Measurements from ENCODE around the gene MAST4. TPM values are rescaled to one million over a fixed set of nuclear protein-coding genes. Genes with fewer than 3 reads are reported as not detected.

The MAST4 gene
- total RNA-seq, 1 donor from 2014 or later: 56.9 TPM

- no peak for TF ChIP-seq CTCF (IDR thresholded peaks at IDR 0.05)
- H3K4me1 ChIP-seq: peaks cover 40% of the 10 kb centered on the region
- peak in 1 of 2 donors; percentile 38 for ATAC-seq
Measured at GRCh38 chr5:67045816-67046740, 449.9 kb downstream of the MAST4 start.

DNA sequence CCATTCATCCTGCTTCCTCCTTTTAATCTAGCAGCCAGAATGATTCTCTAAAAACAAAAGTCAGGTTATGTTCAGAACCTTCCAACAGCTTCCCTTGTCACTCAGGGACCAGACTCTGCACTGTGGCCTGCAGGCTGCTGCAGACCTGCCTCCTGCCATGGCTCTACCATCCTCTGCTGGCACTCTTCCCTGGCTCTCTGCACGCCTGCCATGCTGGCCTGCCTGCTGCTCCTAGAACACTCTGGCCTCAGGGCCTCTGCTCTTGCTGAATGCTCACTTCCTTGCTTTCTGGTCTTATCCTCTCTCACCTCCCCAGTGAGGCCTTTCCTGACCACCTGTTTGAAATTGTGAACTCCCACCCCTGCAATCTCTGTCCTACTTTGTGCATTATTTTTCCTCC, 451.0 kb downstream of the MAST4 start:
- DNase-seq (no peak), ATAC-seq (peak; percentile 45 to 47)
- Histone ChIP-seq H3K27me3 (ENCODE audit: low read depth) (no peaks in the 10 kb centered on the region), H3K36me3 (no peaks in the 10 kb centered on the region), H3K9me3 (no peaks in the 10 kb centered on the region), H3K4me1 (peaks cover 37% of the 10 kb centered on the region), H3K27ac (no peak overlapping the region), H3K4me3 (no peak overlapping the region)
- no peak for TF ChIP-seq CTCF (IDR thresholded peaks at IDR 0.05)
- intact Hi-C loops (cut with DNase I): no loop called here

More at GRCh38 chr5:67045816-67046740, 449.9 kb downstream of the MAST4 start:
- DNase-seq: no peak
- no peaks in the 10 kb centered on the region for H3K9me3 ChIP-seq
- H3K4me3 ChIP-seq: no peak overlapping the region
- H3K27me3 ChIP-seq (ENCODE audit: low read depth): no peaks in the 10 kb centered on the region
- H3K27ac ChIP-seq: no peak overlapping the region
- H3K36me3 ChIP-seq: no peaks in the 10 kb centered on the region
- intact Hi-C loops (cut with DNase I): no loop called here

- Histone ChIP-seq H3K27ac (no peak overlapping the region), H3K4me1 (peaks cover 34% of the 10 kb centered on the region), H3K9me3 (no peaks in the 10 kb centered on the region), H3K36me3 (no peaks in the 10 kb centered on the region), H3K27me3 (ENCODE audit: low read depth) (no peaks in the 10 kb centered on the region), H3K4me3 (no peak overlapping the region)
- ATAC-seq (no peak), DNase-seq (no peak)
- intact Hi-C loops (cut with DNase I): no loop called here
- TF ChIP-seq CTCF (IDR thresholded peaks at IDR 0.05): no peak
Measured at GRCh38 chr5:67047616-67048015, 451.4 kb downstream of the MAST4 start.

DNA sequence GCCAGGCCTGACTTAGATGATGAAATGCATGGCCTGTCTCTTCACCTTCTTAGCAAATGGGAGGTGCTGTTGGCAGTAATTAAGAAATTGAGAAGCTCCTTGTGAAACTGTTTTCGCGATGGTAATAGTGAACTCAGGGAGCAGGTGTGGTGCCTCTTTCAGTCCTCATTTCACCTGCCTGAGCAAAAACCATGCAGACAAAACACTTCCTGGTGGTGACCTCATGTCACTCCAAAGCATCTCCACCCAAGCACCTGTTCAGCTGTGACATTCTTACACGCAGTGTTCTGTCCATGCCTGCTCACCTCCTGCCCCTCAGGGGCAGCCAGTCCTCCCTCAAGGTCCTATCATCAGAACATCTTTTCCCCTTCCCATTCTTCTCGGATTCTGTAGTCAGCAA, 453.9 kb downstream of the MAST4 start:
- DNase-seq (no peak), ATAC-seq (peak in 1 of 2 donors; percentile 18)
- Histone ChIP-seq H3K27ac (peak overlapping the region; percentile 34), H3K36me3 (no peaks in the 10 kb centered on the region), H3K9me3 (no peaks in the 10 kb centered on the region), H3K4me1 (peaks cover 34% of the 10 kb centered on the region), H3K27me3 (ENCODE audit: low read depth) (no peaks in the 10 kb centered on the region), H3K4me3 (no peak overlapping the region)
- no peak for TF ChIP-seq CTCF (IDR thresholded peaks at IDR 0.05)
- intact Hi-C loops (cut with DNase I): no loop called here

DNA sequence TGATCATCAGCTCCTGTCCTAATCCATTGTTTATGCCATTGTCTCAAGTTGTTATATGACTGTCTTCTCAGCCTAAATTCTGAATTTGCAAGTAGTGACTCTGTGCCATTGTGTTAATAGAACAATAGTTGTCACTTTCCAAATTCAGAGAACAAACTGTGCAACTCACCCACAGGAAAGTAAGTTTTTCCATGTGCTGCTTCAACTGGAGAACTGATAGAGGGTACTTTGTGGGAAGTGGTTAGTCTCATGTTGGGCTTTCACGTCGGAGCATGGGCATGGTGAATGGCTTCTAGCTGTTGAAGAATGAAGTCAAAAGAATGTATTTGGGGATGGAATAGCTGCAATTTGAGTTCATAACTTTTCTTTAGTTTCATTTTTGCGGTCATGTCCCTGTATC, 454.4 kb downstream of the MAST4 start:
- H3K27ac ChIP-seq: no peak overlapping the region
- H3K27me3 ChIP-seq (ENCODE audit: low read depth): no peaks in the 10 kb centered on the region
- DNase-seq (no peak), ATAC-seq (no peak)
- H3K36me3 ChIP-seq: no peaks in the 10 kb centered on the region
- H3K9me3 ChIP-seq: no peaks in the 10 kb centered on the region
- no peak for TF ChIP-seq CTCF (IDR thresholded peaks at IDR 0.05)
- intact Hi-C loops (cut with DNase I): no loop called here
- no peak overlapping the region for H3K4me3 ChIP-seq
- peaks cover 32% of the 10 kb centered on the region for H3K4me1 ChIP-seq
